NCI-H2029 (cell line): ENCODE measurements around the gene STXBP5.
"Not testable (repeated sequence)": the region's sequence is repeated elsewhere in the genome, so short reads cannot be mapped to it uniquely, and the experiment has no call there.

Experiments used
- DNase-seq: peaks from one replicate; lab custom pipeline; 2025; lab: John Stamatoyannopoulos, UW

STXBP5 gene

GRCh38 chr6:147246853-147247635, 42.8 kb downstream of the STXBP5 start:
- DNase-seq: no peak

- DNase-seq: no peak
Measured at GRCh38 chr6:147248859-147249258, 44.6 kb downstream of the STXBP5 start.

- DNase-seq: no peak
Measured at GRCh38 chr6:147251072-147251471, 46.9 kb downstream of the STXBP5 start.

- not testable (repeated sequence) for DNase-seq
Measured at GRCh38 chr6:147254929-147255473, 50.8 kb downstream of the STXBP5 start.

- no peak for DNase-seq
Measured at GRCh38 chr6:147255948-147256674, 51.9 kb downstream of the STXBP5 start.

- DNase-seq: no peak
Measured at GRCh38 chr6:147257760-147258159, 53.5 kb downstream of the STXBP5 start.

- no peak for DNase-seq
Measured at GRCh38 chr6:147260091-147260490, 55.9 kb downstream of the STXBP5 start.

GRCh38 chr6:147262946-147263345, 58.7 kb downstream of the STXBP5 start:
- DNase-seq: no peak

GRCh38 chr6:147266821-147267220, 62.6 kb downstream of the STXBP5 start:
- DNase-seq: no peak

GRCh38 chr6:147267658-147268057, 63.4 kb downstream of the STXBP5 start:
- no peak for DNase-seq

- no peak for DNase-seq
Measured at GRCh38 chr6:147268254-147268653, 64.0 kb downstream of the STXBP5 start.

- DNase-seq: no peak
Measured at GRCh38 chr6:147274012-147274411, 69.8 kb downstream of the STXBP5 start.

- no peak for DNase-seq
Measured at GRCh38 chr6:147274776-147275175, 70.6 kb downstream of the STXBP5 start.

- DNase-seq: no peak
Measured at GRCh38 chr6:147278891-147279290, 74.7 kb downstream of the STXBP5 start.

GRCh38 chr6:147279427-147279826, 75.2 kb downstream of the STXBP5 start:
- DNase-seq: no peak

GRCh38 chr6:147281895-147282565, 77.8 kb downstream of the STXBP5 start:
- no peak for DNase-seq

GRCh38 chr6:147282566-147282959, 78.3 kb downstream of the STXBP5 start:
- no peak for DNase-seq

GRCh38 chr6:147283460-147283859, 79.2 kb downstream of the STXBP5 start:
- no peak for DNase-seq

GRCh38 chr6:147285087-147285855, 81.1 kb downstream of the STXBP5 start:
- DNase-seq: no peak

- DNase-seq: no peak
Measured at GRCh38 chr6:147287869-147288271, 83.7 kb downstream of the STXBP5 start.

GRCh38 chr6:147297124-147297523, 92.9 kb downstream of the STXBP5 start:
- DNase-seq: no peak
